ENCODE measurements around the gene ZFP36L2. TPM values are rescaled to one million over a fixed set of nuclear protein-coding genes. Genes with fewer than 3 reads are reported as not detected.

Gene ZFP36L2
- total RNA-seq, 1 experiment from 2014 or later, result 105 TPM

DNA sequence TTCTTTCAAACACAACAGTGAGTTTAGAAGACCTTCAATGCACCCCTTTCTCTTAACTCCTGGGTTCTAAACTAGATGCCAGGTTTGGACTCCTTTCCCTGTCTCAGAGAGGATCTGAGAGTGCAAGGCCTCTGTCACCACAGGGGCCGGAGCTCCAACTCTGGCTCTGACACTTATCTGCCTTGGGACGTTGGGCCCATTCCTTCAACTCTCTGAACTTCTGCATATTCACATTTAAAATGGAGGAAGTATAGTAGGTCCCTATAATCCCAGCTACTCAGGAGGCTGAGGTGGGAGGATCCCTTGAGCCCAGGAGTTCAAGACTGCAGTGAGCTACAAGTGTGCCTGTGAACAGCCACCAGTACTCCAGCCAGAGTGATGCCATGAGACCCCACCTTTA, 44.1 kb upstream of the ZFP36L2 start:
- Mint-ChIP-seq H3K36me3 (ENCODE audit: insufficient read depth in 1 of 3, low read depth in 3 of 3) (no peaks in the 10 kb centered on the region; a peak in 1 of 7 replicates), H3K4me3 (no peak overlapping the region), H3K27me3 (ENCODE audit: low read depth) (no peaks in the 10 kb centered on the region; the same call in 1 of the 2 replicates), H3K27ac (peak overlapping the region in 1 of 3 experiments; percentile 71; a peak in 2 of 7 replicates), H3K9me3 (no peaks in the 10 kb centered on the region), H3K4me1 (peaks cover 30 to 44% of the 10 kb centered on the region in 2 experiments)
- Histone ChIP-seq H4K91ac (ENCODE audit: insufficient read length, low read depth, low read length) (no peak overlapping the region), H3K4me2 (ENCODE audit: insufficient read depth, insufficient read length, low read length) (no peak overlapping the region), H3K79me1 (ENCODE audit: insufficient read depth, low read depth, low read length, poor library complexity, severe bottlenecking) (no peaks in the 10 kb centered on the region), H3K23ac (ENCODE audit: insufficient read length, low read depth, low read length) (no peak overlapping the region), H4K8ac (replicated peaks; ENCODE audit: insufficient read length, low read depth, low read length) (no peak overlapping the region), H2BK12ac (ENCODE audit: insufficient read length, low read depth, low read length) (no peak overlapping the region), H3K14ac (ENCODE audit: insufficient read depth, low read length) (no peak overlapping the region), H4K5ac (ENCODE audit: insufficient read length, low read depth, low read length) (no peak overlapping the region), H3K56ac (ENCODE audit: insufficient read length, low read depth, low read length) (no peak overlapping the region), H2BK15ac (ENCODE audit: low read depth, low read length) (no peak overlapping the region), H2BK120ac (ENCODE audit: low read depth, low read length, poor library complexity, severe bottlenecking) (no peak overlapping the region), H3K79me2 (ENCODE audit: insufficient read depth, low read length) (no peaks in the 10 kb centered on the region), H3K9ac (ENCODE audit: extremely low read depth, insufficient read length, low read length) (no peak overlapping the region), H2AK5ac (ENCODE audit: insufficient read length, low read length) (no peak overlapping the region), H3T11ph (ENCODE audit: low read length) (no peak overlapping the region), H3K9me3 (ENCODE audit: control insufficient read depth, low read depth, low read length) (no peaks in the 10 kb centered on the region), H3K4me1 (ENCODE audit: insufficient read depth, low read length) (no peaks in the 10 kb centered on the region), H2AFZ (ENCODE audit: low read length) (no peak overlapping the region), H2BK5ac (ENCODE audit: insufficient read length, low read length) (no peak overlapping the region), H3K18ac (ENCODE audit: insufficient read length, low read depth, low read length) (no peak overlapping the region), H3K23me2 (ENCODE audit: insufficient read length, low read depth, low read length, poor library complexity, severe bottlenecking) (no peaks in the 10 kb centered on the region), H3K27me3 (ENCODE audit: insufficient read depth, low read length) (no peaks in the 10 kb centered on the region), H3K4ac (ENCODE audit: low read depth, low read length) (no peak overlapping the region), H2BK20ac (ENCODE audit: low read depth, low read length, poor library complexity, severe bottlenecking) (no peak overlapping the region), H4K20me1 (ENCODE audit: control insufficient read depth, insufficient read depth, insufficient read length) (no peaks in the 10 kb centered on the region), H3K27ac (ENCODE audit: insufficient read length, low read depth, low read length) (no peak overlapping the region)
- no CpG with 5 or more reads among the region's 2 CpGs for WGBS (ENCODE audit: extremely low coverage, insufficient read length, low lambda C conversion rate)
- no peak for DNase-seq
- no peak for TF ChIP-seq CTCF (conservative IDR thresholded peaks at IDR 0.05)
